ENCODE results near the gene SPEG.

Gene SPEG

DNA sequence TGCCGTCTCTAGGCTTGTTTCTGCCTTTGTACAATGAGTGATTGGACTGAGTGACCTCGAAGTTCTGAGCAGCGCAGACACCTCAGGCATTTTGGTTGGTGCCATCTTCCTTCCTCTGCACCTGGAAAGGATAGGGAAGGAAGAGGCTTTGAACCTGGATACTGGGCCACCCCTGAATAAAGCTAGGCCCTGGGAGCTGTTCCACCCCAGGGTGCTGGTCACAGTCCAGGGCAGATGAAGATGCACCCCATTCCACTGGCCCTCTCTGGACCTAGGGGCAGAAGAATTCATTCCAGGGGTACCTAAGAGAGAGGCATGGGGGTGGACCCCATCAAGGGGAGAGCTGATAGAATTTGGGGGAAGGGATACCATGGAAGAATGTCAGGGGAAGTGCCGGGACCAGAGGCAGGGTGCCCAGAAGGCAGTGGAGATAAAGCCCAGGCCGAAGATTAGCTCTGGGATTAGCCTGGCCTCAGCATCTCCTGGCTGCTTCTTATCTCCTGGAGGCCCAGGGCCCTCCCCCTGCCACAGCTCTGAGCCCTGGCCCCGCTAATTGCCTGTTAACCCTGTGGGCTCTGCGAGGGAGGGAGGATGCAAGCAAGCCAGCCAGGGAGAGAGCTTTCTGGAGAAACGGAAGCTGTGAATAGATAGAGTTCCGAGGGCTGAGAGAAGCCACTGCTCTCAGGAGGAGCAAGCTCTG lies 91.0 kb downstream of the SPEG start:
- no peak; the same call in 2 of the 3 replicates for ATAC-seq

DNA sequence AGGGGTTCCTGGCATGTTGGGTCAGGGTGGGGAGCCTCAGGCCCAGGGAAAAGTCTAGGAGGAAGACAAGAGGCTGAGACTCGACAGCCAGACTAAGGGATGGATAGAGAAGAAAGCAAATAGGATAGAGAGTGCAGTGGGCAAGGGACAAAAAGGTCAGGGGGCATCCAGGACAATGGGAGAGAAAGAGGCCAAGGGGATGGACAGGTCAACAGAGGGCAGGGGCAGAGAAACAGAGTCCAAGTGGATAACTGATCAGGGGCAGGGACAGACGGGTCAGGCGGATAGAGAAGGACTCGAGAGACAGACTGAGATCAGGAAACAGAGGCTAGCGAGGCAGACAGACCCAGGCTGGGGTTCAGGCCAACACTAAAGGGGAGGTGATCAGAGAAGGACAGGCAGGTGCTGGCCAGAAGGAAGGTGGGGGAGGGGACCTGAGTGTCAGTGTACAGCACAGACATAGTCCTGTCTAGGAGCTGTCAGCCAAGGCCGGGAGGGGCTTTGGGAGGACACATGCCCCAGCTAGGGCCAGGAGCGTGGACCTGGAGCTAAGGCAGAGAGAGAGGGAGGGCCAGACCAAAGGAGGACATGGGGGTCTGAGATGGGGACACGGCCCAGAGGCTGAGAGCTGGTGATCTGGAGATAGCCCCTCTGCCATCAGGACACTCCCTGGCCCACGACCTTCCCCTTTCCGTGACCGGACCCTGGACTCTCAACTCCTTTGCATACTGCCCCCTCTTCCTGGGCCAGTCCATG lies 91.9 kb downstream of the SPEG start:
- TF ChIP-seq, protein P1, sequence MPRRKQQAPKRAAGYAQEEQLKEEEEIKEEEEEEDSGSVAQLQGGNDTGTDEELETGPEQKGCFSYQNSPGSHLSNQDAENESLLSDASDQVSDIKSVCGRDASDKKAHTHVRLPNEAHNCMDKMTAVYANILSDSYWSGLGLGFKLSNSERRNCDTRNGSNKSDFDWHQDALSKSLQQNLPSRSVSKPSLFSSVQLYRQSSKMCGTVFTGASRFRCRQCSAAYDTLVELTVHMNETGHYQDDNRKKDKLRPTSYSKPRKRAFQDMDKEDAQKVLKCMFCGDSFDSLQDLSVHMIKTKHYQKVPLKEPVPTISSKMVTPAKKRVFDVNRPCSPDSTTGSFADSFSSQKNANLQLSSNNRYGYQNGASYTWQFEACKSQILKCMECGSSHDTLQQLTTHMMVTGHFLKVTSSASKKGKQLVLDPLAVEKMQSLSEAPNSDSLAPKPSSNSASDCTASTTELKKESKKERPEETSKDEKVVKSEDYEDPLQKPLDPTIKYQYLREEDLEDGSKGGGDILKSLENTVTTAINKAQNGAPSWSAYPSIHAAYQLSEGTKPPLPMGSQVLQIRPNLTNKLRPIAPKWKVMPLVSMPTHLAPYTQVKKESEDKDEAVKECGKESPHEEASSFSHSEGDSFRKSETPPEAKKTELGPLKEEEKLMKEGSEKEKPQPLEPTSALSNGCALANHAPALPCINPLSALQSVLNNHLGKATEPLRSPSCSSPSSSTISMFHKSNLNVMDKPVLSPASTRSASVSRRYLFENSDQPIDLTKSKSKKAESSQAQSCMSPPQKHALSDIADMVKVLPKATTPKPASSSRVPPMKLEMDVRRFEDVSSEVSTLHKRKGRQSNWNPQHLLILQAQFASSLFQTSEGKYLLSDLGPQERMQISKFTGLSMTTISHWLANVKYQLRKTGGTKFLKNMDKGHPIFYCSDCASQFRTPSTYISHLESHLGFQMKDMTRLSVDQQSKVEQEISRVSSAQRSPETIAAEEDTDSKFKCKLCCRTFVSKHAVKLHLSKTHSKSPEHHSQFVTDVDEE (CRISPR knock-in tag; IDR thresholded peaks at IDR 0.05) = 0 out of 2 replicates have a peak, but pooled peaks have one; percentile 28
- TF ChIP-seq ZNF565 (CRISPR knock-in tag; conservative IDR thresholded peaks at IDR 0.05; ENCODE audit: low read depth) (no peak), ISL1 (CRISPR knock-in tag; IDR thresholded peaks at IDR 0.05) (no peak), OSR1 (CRISPR knock-in tag; IDR thresholded peaks at IDR 0.05) (no peak)

More for the DNA sequence above, 91.0 kb downstream of the SPEG start:
- TF ChIP-seq TCF4 (CRISPR knock-in tag; IDR thresholded peaks at IDR 0.05; ENCODE audit: borderline replicate concordance) = peak; percentile 59; the same call in 1 of the 2 replicates
- TF ChIP-seq, protein P2, sequence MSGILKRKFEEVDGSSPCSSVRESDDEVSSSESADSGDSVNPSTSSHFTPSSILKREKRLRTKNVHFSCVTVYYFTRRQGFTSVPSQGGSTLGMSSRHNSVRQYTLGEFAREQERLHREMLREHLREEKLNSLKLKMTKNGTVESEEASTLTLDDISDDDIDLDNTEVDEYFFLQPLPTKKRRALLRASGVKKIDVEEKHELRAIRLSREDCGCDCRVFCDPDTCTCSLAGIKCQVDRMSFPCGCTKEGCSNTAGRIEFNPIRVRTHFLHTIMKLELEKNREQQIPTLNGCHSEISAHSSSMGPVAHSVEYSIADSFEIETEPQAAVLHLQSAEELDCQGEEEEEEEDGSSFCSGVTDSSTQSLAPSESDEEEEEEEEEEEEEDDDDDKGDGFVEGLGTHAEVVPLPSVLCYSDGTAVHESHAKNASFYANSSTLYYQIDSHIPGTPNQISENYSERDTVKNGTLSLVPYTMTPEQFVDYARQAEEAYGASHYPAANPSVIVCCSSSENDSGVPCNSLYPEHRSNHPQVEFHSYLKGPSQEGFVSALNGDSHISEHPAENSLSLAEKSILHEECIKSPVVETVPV (CRISPR knock-in tag; IDR thresholded peaks at IDR 0.05) = no peak
- TF ChIP-seq, protein P1 (CRISPR knock-in tag; IDR thresholded peaks at IDR 0.05) = peak; percentile 50; the same call in 1 of the 2 replicates
- TF ChIP-seq BACH2 (CRISPR knock-in tag; IDR thresholded peaks at IDR 0.05; ENCODE audit: borderline replicate concordance) = no peak

DNA sequence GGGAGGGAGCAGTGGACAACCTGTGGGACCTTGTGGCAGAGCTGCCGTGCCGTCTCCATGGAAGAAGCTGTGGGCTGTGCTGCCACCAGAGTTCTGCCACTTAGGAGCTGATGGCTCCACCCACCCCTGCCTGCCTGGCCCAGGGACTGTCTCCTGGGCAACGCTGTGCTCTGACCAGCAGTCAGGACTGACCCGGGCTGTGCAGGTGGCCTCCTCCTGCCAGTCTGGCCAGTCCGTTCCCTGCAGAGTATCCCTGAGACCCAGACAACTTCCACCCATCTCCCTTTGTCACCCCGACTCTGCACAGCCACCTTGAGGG lies 92.4 kb downstream of the SPEG start:
- TF ChIP-seq BACH2 (CRISPR knock-in tag; IDR thresholded peaks at IDR 0.05; ENCODE audit: borderline replicate concordance) = no peak
- no peak for TF ChIP-seq GLIS3 (CRISPR knock-in tag; IDR thresholded peaks at IDR 0.05)
- TF ChIP-seq, protein P2 (CRISPR knock-in tag; IDR thresholded peaks at IDR 0.05) = no peak
- TF ChIP-seq SNAI2 (CRISPR knock-in tag; IDR thresholded peaks at IDR 0.05) = no peak
- TF ChIP-seq, protein P3, sequence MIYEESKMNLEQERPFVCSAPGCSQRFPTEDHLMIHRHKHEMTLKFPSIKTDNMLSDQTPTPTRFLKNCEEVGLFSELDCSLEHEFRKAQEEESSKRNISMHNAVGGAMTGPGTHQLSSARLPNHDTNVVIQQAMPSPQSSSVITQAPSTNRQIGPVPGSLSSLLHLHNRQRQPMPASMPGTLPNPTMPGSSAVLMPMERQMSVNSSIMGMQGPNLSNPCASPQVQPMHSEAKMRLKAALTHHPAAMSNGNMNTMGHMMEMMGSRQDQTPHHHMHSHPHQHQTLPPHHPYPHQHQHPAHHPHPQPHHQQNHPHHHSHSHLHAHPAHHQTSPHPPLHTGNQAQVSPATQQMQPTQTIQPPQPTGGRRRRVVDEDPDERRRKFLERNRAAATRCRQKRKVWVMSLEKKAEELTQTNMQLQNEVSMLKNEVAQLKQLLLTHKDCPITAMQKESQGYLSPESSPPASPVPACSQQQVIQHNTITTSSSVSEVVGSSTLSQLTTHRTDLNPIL (CRISPR knock-in tag; IDR thresholded peaks at IDR 0.05; ENCODE audit: low read depth) = no peak
- no peak for TF ChIP-seq ESRRG (CRISPR knock-in tag; IDR thresholded peaks at IDR 0.05)
- TF ChIP-seq OSR1 (CRISPR knock-in tag; IDR thresholded peaks at IDR 0.05) = no peak
- TF ChIP-seq ZNF70 (CRISPR knock-in tag; IDR thresholded peaks at IDR 0.05) = no peak
- TF ChIP-seq, protein P4, sequence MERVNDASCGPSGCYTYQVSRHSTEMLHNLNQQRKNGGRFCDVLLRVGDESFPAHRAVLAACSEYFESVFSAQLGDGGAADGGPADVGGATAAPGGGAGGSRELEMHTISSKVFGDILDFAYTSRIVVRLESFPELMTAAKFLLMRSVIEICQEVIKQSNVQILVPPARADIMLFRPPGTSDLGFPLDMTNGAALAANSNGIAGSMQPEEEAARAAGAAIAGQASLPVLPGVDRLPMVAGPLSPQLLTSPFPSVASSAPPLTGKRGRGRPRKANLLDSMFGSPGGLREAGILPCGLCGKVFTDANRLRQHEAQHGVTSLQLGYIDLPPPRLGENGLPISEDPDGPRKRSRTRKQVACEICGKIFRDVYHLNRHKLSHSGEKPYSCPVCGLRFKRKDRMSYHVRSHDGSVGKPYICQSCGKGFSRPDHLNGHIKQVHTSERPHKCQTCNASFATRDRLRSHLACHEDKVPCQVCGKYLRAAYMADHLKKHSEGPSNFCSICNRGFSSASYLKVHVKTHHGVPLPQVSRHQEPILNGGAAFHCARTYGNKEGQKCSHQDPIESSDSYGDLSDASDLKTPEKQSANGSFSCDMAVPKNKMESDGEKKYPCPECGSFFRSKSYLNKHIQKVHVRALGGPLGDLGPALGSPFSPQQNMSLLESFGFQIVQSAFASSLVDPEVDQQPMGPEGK (CRISPR knock-in tag; IDR thresholded peaks at IDR 0.05; ENCODE audit: borderline replicate concordance) = no peak
- no peak for TF ChIP-seq CSDC2 (CRISPR knock-in tag; IDR thresholded peaks at IDR 0.05)
- no peak for TF ChIP-seq ARNTL (CRISPR knock-in tag; IDR thresholded peaks at IDR 0.05; ENCODE audit: borderline replicate concordance, low read depth)
- ATAC-seq = peak; percentile 36; the same call in 2 of the 3 replicates

More for the DNA sequence above, 91.9 kb downstream of the SPEG start:
- no peak for ATAC-seq

All from SK-N-SH treated with all-trans-retinoic acid at 6 μM for 48 hours (cell line).